H9 (cell line): ENCODE results near the gene LIG4. TPM values are rescaled to one million over a fixed set of nuclear protein-coding genes. Genes with fewer than 3 reads are reported as not detected.

ENCODE experiments used
- DNase-seq: peaks from one replicate; pipeline ENCODE4 v3.0.0-alpha.2; 2017
- H2AFZ ChIP-seq: one replicate; pipeline ENCODE4 v1.6.1; 2013; ENCODE audit warnings: mild to moderate bottlenecking, low read length, control low read depth, moderate library complexity
- H2AK5ac ChIP-seq: 2 replicates; pipeline ENCODE4 v1.6.1; 2013; ENCODE audit warnings: low read length, control low read depth, mixed read lengths; ENCODE audit not compliant: insufficient read length
- H2BK120ac ChIP-seq: one replicate; pipeline ENCODE4 v1.6.1; 2013; ENCODE audit warnings: low read depth, mild to moderate bottlenecking, low read length, control low read depth, inconsistent platforms; ENCODE audit not compliant: poor library complexity, severe bottlenecking
- H2BK12ac ChIP-seq: 2 replicates; pipeline ENCODE4 v1.6.1; 2013; ENCODE audit warnings: low read length, control low read depth, mixed read lengths, low read depth; ENCODE audit not compliant: insufficient read length
- H2BK15ac ChIP-seq: 2 replicates; pipeline ENCODE4 v1.6.1; 2013; ENCODE audit warnings: low read depth, low read length, control low read depth
- H2BK20ac ChIP-seq: one replicate; pipeline ENCODE4 v1.6.1; 2013; ENCODE audit warnings: low read depth, mild to moderate bottlenecking, low read length, control low read depth, inconsistent platforms; ENCODE audit not compliant: poor library complexity, severe bottlenecking
- H2BK5ac ChIP-seq: 2 replicates; pipeline ENCODE4 v1.6.1; 2013; ENCODE audit warnings: low read length, control low read depth, mixed read lengths; ENCODE audit not compliant: insufficient read length
- H3K14ac ChIP-seq: 2 replicates; pipeline ENCODE4 v1.6.1; 2013; ENCODE audit warnings: low read length, control low read depth; ENCODE audit not compliant: insufficient read depth
- H3K18ac ChIP-seq: 2 replicates; pipeline ENCODE4 v1.6.1; 2013; ENCODE audit warnings: low read depth, mild to moderate bottlenecking, mixed read lengths, low read length, control low read depth; ENCODE audit not compliant: insufficient read length
- H3K23ac ChIP-seq: 2 replicates; pipeline ENCODE4 v1.6.1; 2013; ENCODE audit warnings: low read length, control low read depth, mixed read lengths, low read depth; ENCODE audit not compliant: insufficient read length
- H3K23me2 ChIP-seq: 2 replicates; pipeline ENCODE4 v1.6.1; 2013; ENCODE audit warnings: low read depth, mild to moderate bottlenecking, mixed read lengths, low read length, control low read depth; ENCODE audit not compliant: insufficient read length, poor library complexity, severe bottlenecking
- H3K27ac ChIP-seq: 2 replicates; pipeline ENCODE4 v1.5.1; 2013; ENCODE audit warnings: low read length, control low read depth, mixed read lengths, low read depth; ENCODE audit not compliant: insufficient read length
- H3K27me3 ChIP-seq: 2 replicates; pipeline ENCODE4 v1.6.1; 2013; ENCODE audit warnings: low read length, control low read depth, inconsistent platforms; ENCODE audit not compliant: insufficient read depth
- H3K4ac ChIP-seq: 2 replicates; pipeline ENCODE4 v1.6.1; 2013; ENCODE audit warnings: low read depth, mild to moderate bottlenecking, control low read depth, inconsistent platforms, low read length, moderate library complexity
- H3K4me1 ChIP-seq: 2 replicates; pipeline ENCODE4 v1.6.1; 2013; ENCODE audit warnings: low read length, control low read depth, inconsistent platforms; ENCODE audit not compliant: insufficient read depth
- H3K4me2 ChIP-seq: 2 replicates; pipeline ENCODE4 v1.6.1; 2013; ENCODE audit warnings: low read length, control low read depth, mixed read lengths; ENCODE audit not compliant: insufficient read length, insufficient read depth
- H3K56ac ChIP-seq: 2 replicates; pipeline ENCODE4 v1.6.1; 2013; ENCODE audit warnings: low read depth, mild to moderate bottlenecking, mixed read lengths, low read length, control low read depth; ENCODE audit not compliant: insufficient read length
- H3K79me1 ChIP-seq: 2 replicates; pipeline ENCODE4 v1.6.1; 2013; ENCODE audit warnings: low read depth, mild to moderate bottlenecking, moderate library complexity, low read length, control low read depth, inconsistent platforms; ENCODE audit not compliant: insufficient read depth, poor library complexity, severe bottlenecking
- H3K79me2 ChIP-seq: 2 replicates; pipeline ENCODE4 v1.6.1; 2013; ENCODE audit warnings: low read length, control low read depth, inconsistent platforms; ENCODE audit not compliant: insufficient read depth
- H3K9ac ChIP-seq: 2 replicates; pipeline ENCODE4 v1.6.1; 2013; ENCODE audit warnings: low read length, control low read depth, mixed read lengths; ENCODE audit not compliant: insufficient read length; ENCODE audit errors: extremely low read depth
- H3K9me3 ChIP-seq: one replicate; pipeline ENCODE4 v1.6.1; 2013; ENCODE audit warnings: low read depth, low read length, inconsistent platforms; ENCODE audit not compliant: control insufficient read depth
- H3T11ph ChIP-seq: one replicate; pipeline ENCODE4 v1.6.1; 2013; ENCODE audit warnings: mild to moderate bottlenecking, low read length, control low read depth, inconsistent platforms
- H4K20me1 ChIP-seq: one replicate; pipeline ENCODE4 v1.6.1; 2013; ENCODE audit not compliant: control insufficient read depth, insufficient read length, insufficient read depth
- H4K5ac ChIP-seq: 2 replicates; pipeline ENCODE4 v1.6.1; 2013; ENCODE audit warnings: low read depth, mild to moderate bottlenecking, mixed read lengths, low read length, control low read depth; ENCODE audit not compliant: insufficient read length
- H4K8ac ChIP-seq: replicated peaks from 2 replicates; pipeline ENCODE4 v1.6.1; 2013; ENCODE audit warnings: low read length, control low read depth, mixed read lengths, low read depth; ENCODE audit not compliant: insufficient read length
- H4K91ac ChIP-seq: 2 replicates; pipeline ENCODE4 v1.6.1; 2013; ENCODE audit warnings: low read depth, mild to moderate bottlenecking, moderate library complexity, mixed read lengths, low read length, control low read depth; ENCODE audit not compliant: insufficient read length
- H3K27ac Mint-ChIP-seq, 3 experiments: 2 replicates in 2 of 3; 3 replicates in 1 of 3; pipeline ENCODE4 v1.8.0; 2020 to 2021; ENCODE audit warnings: mixed read lengths in 3 of 3, mild to moderate bottlenecking in 1 of 3, moderate library complexity in 1 of 3
- H3K27me3 Mint-ChIP-seq: 2 replicates; pipeline ENCODE4 v1.8.0; 2021; ENCODE audit warnings: low read depth, mild to moderate bottlenecking, moderate library complexity, mixed read lengths
- H3K36me3 Mint-ChIP-seq, 3 experiments: 2 replicates in 2 of 3; 3 replicates in 1 of 3; pipeline ENCODE4 v1.8.0; 2020 to 2021; ENCODE audit warnings: low read depth in 3 of 3, mixed read lengths in 3 of 3; ENCODE audit not compliant: insufficient read depth in 1 of 3
- H3K4me1 Mint-ChIP-seq, 2 experiments: 2 replicates each; pipeline ENCODE4 v1.8.0; 2020; ENCODE audit warnings: mixed read lengths in 2 of 2
- H3K4me3 Mint-ChIP-seq, 2 experiments: 2 replicates in 1 of 2; 3 replicates in 1 of 2; pipeline ENCODE4 v1.8.0; 2020 to 2021; ENCODE audit warnings: mild to moderate bottlenecking in 2 of 2, mixed read lengths in 2 of 2, moderate library complexity in 1 of 2
- H3K9me3 Mint-ChIP-seq, 2 experiments: 2 replicates in 1 of 2; 3 replicates in 1 of 2; pipeline ENCODE4 v1.8.0; 2020; ENCODE audit warnings: mild to moderate bottlenecking in 2 of 2, mixed read lengths in 2 of 2, moderate library complexity in 1 of 2
- whole genome bisulfite sequencing: extraction: QIAGEN DNeasy Blood & Tissue Kit; methylation state at CpG from one replicate; pipeline ENCODE4 v1.1.7; 2013; ENCODE audit warnings: missing lambda C conversion rate, low lambda C conversion rate, mixed read lengths; ENCODE audit not compliant: insufficient read length; ENCODE audit errors: extremely low coverage; 5-methylcytosine and 5-hydroxymethylcytosine counted together
- long read RNA-seq: library from polyadenylated mRNA; unstranded; transcript quantifications from one replicate; pipeline ENCODE4 v2.0.0, GENCODE V29; 2020
- total RNA-seq: library from RNA; stranded (reverse); gene quantifications from 2 replicates; pipeline ENCODE4 v1.2.1, GENCODE V29; 2021
- TF ChIP-seq, protein P1 (sequence below): fragments of 200-600 bp; sonication (generic); conservative IDR thresholded peaks from 3 replicates; pipeline ENCODE4 v1.8.0; 2021; ENCODE audit warnings: antibody characterized with exemption, mild to moderate bottlenecking

Gene LIG4
- total RNA-seq: 5.6 and 5.9 TPM in 2 replicates
- long read RNA-seq, full-length matches to known transcripts: 28 of 35 reads
- long read RNA-seq, partial matches to known transcripts: 0 of 35 reads
- long read RNA-seq, other reads (novel, unspliced or antisense): 7 of 35 reads

GRCh38 chr13:108215436-108215835 lies at the start of gene LIG4:
Gene LIG4, minus strand, starts transcription at chr13:108215536. Its CDS starts 4,268 bp downstream, at chr13:108211268.
- Histone ChIP-seq H4K20me1 (no peaks in the 10 kb centered on the region), H3K27ac (no peak within 1 kb of the TSS)

More at GRCh38 chr13:108215436-108215835, at the start of gene LIG4:
- Histone ChIP-seq H3K9ac (peak within 1 kb of the TSS; percentile 74), H4K5ac (no peak within 1 kb of the TSS), H3K9me3 (no peaks in the 10 kb centered on the region), H3K23ac (no peak within 1 kb of the TSS), H3K79me1 (no peaks in the 10 kb centered on the region), H2BK12ac (no peak within 1 kb of the TSS), H4K91ac (no peak within 1 kb of the TSS), H3K23me2 (peaks cover 3% of the 10 kb centered on the region), H3K4me1 (no peaks in the 10 kb centered on the region), H2BK20ac (no peak within 1 kb of the TSS), H2BK5ac (no peak within 1 kb of the TSS), H3K14ac (no peak within 1 kb of the TSS), H3T11ph (no peak within 1 kb of the TSS), H3K79me2 (peaks cover 4% of the 10 kb centered on the region; the same call in 1 of the 2 replicates), H3K27me3 (no peaks in the 10 kb centered on the region), H2BK15ac (no peak within 1 kb of the TSS), H2AFZ (peak within 1 kb of the TSS; percentile 76), H2AK5ac (no peak within 1 kb of the TSS), H3K4me2 (peak within 1 kb of the TSS; percentile 83), H2BK120ac (no peak within 1 kb of the TSS), H3K18ac (no peak within 1 kb of the TSS), H3K56ac (no peak within 1 kb of the TSS), H4K8ac (no peak within 1 kb of the TSS), H3K4ac (no peak within 1 kb of the TSS)
- H3K36me3 Mint-ChIP-seq: peaks cover 0 to 6% (median 0%) of the 10 kb centered on the region in 3 experiments; a peak in 3 of 7 replicates
- TF ChIP-seq, protein P1, sequence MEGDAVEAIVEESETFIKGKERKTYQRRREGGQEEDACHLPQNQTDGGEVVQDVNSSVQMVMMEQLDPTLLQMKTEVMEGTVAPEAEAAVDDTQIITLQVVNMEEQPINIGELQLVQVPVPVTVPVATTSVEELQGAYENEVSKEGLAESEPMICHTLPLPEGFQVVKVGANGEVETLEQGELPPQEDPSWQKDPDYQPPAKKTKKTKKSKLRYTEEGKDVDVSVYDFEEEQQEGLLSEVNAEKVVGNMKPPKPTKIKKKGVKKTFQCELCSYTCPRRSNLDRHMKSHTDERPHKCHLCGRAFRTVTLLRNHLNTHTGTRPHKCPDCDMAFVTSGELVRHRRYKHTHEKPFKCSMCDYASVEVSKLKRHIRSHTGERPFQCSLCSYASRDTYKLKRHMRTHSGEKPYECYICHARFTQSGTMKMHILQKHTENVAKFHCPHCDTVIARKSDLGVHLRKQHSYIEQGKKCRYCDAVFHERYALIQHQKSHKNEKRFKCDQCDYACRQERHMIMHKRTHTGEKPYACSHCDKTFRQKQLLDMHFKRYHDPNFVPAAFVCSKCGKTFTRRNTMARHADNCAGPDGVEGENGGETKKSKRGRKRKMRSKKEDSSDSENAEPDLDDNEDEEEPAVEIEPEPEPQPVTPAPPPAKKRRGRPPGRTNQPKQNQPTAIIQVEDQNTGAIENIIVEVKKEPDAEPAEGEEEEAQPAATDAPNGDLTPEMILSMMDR: no peak
- no peaks in the 10 kb centered on the region for H3K9me3 Mint-ChIP-seq
- DNase-seq: peak; percentile 97
- no peaks in the 10 kb centered on the region; the same call in 1 of the 2 replicates for H3K27me3 Mint-ChIP-seq
- peak within 1 kb of the TSS in 2 of 3 experiments; percentile 36 to 61; a peak in 2 of 7 replicates for H3K27ac Mint-ChIP-seq
- H3K4me1 Mint-ChIP-seq: peaks cover 18 to 27% of the 10 kb centered on the region in 2 experiments
- peak within 1 kb of the TSS; percentile 72 to 85 for H3K4me3 Mint-ChIP-seq
- WGBS: no CpG with 5 or more reads among the region's 26 CpGs
